Astrocyte (in vitro differentiated cells and primary cell): ENCODE data around the gene ORAI1.

Source experiments
- CTCF ChIP-seq: IDR thresholded peaks from 2 replicates; pipeline ENCODE4 v1.5.1; 2011; ENCODE audit warnings: low read depth, mild to moderate bottlenecking, inconsistent platforms, low read length, moderate library complexity; ENCODE audit not compliant: insufficient read depth
- EZH2 ChIP-seq: IDR thresholded peaks from 2 replicates; pipeline ENCODE4 v1.6.1; 2012; ENCODE audit warnings: mild to moderate bottlenecking, low read length, inconsistent platforms; ENCODE audit not compliant: insufficient read depth

- TF ChIP-seq CTCF, result no peak
- no peak for TF ChIP-seq EZH2
Observed at GRCh38 chr12:121618659-121619233, 7.6 kb upstream of the ORAI1 start.
